ENCODE measurements around the gene FOXN1.

FOXN1 gene

DNA sequence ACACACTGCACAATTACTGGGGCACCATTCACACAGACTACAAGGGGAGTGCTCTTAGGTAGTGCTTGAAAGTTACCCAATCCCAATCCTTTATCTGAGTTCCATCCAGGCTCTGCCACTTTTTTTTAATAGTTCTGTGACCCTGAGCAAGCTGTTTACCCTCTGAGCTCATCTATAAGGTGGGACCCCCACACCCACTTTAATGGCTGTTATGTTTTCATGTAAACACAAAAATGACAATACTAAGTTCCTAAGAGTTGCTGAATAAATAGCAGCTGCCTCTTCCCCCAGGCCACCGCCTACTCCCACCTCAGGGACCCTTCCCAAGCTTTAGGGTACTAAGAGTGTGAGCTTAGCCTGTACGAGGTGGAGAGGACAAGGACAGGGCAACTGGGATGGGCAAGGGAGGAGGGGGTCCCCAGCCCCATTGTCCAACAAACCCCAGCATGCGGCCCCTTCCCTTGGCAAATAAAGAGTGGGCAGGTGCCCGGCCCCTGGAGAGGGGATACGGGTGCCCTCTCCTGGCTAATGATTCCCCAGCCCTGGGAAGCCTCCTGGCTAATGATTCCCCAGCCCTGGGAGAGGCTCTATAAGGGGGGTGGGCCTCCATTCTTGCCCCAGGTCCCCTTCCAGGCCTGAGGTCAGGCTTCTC is 18.1 kb upstream of the FOXN1 start:
- no peak for DNase-seq (ENCODE audit: low spot score in 2 of 2)
- Histone ChIP-seq H3K36me3 (replicated peaks) (no peaks in the 10 kb centered on the region), H3K4me1 (no peaks in the 10 kb centered on the region), H3K27me3 (ENCODE audit: low read depth) (peaks cover 3% of the 10 kb centered on the region; the same call in 1 of the 2 replicates), H3K4me3 (no peak overlapping the region), H3K9me3 (no peaks in the 10 kb centered on the region)
- in situ Hi-C loops (cut with MboI; ENCODE audit: low sequenced_read_pairs) = no loop called here

DNA sequence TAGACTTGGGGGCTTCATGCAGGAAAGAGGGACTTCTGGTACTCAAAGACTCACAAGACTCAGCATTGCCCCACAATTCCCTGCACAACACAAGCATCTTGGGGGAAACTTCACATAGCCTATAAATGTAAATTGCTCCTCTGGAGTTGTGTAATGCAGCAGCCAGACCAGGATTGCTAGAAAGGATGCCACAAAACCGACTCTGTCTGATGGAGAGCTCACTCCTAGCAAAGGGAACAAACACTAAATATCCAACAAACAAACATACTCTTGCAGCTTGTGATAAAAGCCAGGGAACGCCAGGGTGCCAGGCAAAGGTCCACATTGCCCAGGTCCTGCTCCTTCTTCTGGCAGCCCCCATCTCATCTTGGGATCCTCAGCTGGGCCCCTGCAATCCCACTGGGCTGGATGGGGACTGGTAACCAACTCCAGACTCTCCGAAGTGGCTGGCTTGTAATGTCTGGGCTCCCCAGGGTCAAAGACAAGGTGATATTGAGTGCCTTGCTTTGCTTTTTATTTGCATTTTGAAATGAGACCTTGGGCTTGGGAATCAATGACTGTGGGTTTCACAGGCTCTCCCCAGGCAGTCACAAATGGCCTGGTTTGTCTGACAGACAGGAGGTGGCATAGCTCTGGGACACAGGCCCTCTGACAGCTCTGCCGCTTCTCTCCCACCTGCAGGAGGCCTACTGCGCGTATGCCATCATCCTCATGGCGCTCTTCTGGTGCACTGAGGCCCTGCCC is 17.4 kb upstream of the FOXN1 start:
- Histone ChIP-seq H3K4me3 (no peak overlapping the region), H3K27me3 (ENCODE audit: low read depth) (peaks cover 3% of the 10 kb centered on the region; the same call in 1 of the 2 replicates), H3K4me1 (no peaks in the 10 kb centered on the region), H3K36me3 (replicated peaks) (no peaks in the 10 kb centered on the region), H3K9me3 (no peaks in the 10 kb centered on the region)
- in situ Hi-C loops (cut with MboI; ENCODE audit: low sequenced_read_pairs) = no loop called here
- no peak for DNase-seq (ENCODE audit: low spot score in 2 of 2)

- no peak for DNase-seq (ENCODE audit: low spot score in 2 of 2)
- Histone ChIP-seq H3K4me1 (no peaks in the 10 kb centered on the region), H3K36me3 (replicated peaks) (no peaks in the 10 kb centered on the region), H3K4me3 (no peak overlapping the region), H3K9me3 (no peaks in the 10 kb centered on the region), H3K27me3 (ENCODE audit: low read depth) (peaks cover 10% of the 10 kb centered on the region; the same call in 1 of the 2 replicates)
- in situ Hi-C loops (cut with MboI; ENCODE audit: low sequenced_read_pairs) = no loop called here
Measured at GRCh38 chr17:28491286-28491685, 14.9 kb upstream of the FOXN1 start.

GRCh38 chr17:28491860-28492259 is 14.3 kb upstream of the FOXN1 start:
- Histone ChIP-seq H3K27me3 (ENCODE audit: low read depth) (peaks cover 10% of the 10 kb centered on the region; the same call in 1 of the 2 replicates), H3K9me3 (no peaks in the 10 kb centered on the region), H3K4me1 (no peaks in the 10 kb centered on the region), H3K4me3 (no peak overlapping the region), H3K36me3 (replicated peaks) (no peaks in the 10 kb centered on the region)
- in situ Hi-C loops (cut with MboI; ENCODE audit: low sequenced_read_pairs) = no loop called here
- no peak for DNase-seq (ENCODE audit: low spot score in 2 of 2)

DNA sequence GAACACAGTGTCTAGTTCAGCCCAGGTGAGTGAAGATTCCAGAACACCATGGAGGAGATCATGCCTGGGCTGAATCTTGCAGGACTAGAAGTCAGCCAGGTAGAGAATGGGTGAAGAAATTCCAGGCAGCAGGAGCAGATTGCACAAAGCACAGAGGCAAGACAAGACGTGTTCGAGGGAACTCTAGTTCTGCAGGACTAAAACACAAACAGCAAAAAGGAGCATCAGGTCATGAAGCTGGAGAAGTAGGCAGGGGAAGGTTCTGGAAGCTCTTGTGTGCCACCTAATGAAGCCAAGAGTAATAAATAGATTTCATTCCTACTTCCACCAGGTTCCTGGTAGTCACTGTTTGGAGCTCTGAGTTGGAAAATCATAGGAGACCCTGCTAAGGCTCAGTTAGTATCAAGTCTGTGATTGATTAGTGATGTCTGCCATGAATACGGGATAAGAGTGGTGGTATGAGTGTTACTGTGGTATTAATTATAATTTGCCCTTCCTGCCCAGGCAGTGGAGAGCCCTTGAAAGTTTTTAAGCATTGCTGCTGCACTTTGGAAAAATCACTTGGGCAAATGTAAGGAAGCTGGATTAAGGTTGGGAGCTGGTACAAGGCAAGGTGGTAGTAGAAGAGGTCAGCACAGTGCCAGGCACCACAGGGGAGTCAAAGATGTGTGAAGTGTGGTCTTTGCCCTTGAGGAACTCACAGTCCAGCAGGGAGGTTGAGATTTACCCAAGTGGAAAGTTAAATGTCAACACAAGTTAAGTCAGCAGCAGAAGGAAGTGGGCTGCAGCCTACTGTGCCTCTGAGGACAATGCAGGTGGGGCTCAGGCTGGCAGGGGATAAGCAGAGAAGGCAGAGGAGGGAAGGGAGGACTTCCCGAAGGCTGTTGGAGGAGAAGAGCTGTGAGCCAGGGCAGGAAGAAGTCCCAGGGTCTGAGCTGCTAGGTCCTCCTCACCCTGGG is 13.5 kb upstream of the FOXN1 start:
- Histone ChIP-seq H3K4me1 (no peaks in the 10 kb centered on the region), H3K27me3 (ENCODE audit: low read depth) (peaks cover 10% of the 10 kb centered on the region; the same call in 1 of the 2 replicates), H3K9me3 (no peaks in the 10 kb centered on the region)

DNA sequence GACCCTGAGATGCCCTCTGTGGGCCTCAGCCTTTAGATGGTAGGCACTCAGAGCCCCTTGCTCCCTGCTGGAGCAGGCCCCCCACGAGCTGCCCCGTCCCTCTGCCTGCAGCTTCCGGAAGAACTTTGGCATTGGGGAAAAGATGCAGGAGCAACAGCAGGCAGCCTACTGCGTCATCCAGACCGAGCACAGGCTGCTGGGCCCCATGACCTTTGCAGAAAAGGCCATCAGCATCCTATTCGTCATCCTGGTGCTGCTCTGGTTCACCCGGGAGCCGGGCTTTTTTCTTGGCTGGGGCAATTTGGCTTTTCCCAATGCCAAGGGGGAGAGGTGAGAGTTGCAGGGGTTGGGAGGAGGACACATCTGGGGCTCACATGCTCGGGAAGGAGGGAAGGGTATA is 12.7 kb upstream of the FOXN1 start:
- H3K4me3 ChIP-seq = no peak overlapping the region
- no peaks in the 10 kb centered on the region for H3K4me1 ChIP-seq
- H3K27me3 ChIP-seq (ENCODE audit: low read depth) = peaks cover 10% of the 10 kb centered on the region; the same call in 1 of the 2 replicates
- H3K36me3 ChIP-seq (replicated peaks) = no peaks in the 10 kb centered on the region
- no peaks in the 10 kb centered on the region for H3K9me3 ChIP-seq
- in situ Hi-C loops (cut with MboI; ENCODE audit: low sequenced_read_pairs) = no loop called here
- DNase-seq (ENCODE audit: low spot score in 2 of 2) = no peak

More for the DNA sequence above, 13.5 kb upstream of the FOXN1 start:
- Histone ChIP-seq H3K36me3 (replicated peaks) (no peaks in the 10 kb centered on the region), H3K4me3 (no peak overlapping the region)
- in situ Hi-C loops (cut with MboI; ENCODE audit: low sequenced_read_pairs) = no loop called here
- no peak for DNase-seq (ENCODE audit: low spot score in 2 of 2)

- H3K36me3 ChIP-seq (replicated peaks) = no peaks in the 10 kb centered on the region
- peak; percentile 48 to 89 for DNase-seq (ENCODE audit: low spot score in 2 of 2)
- H3K4me1 ChIP-seq = no peaks in the 10 kb centered on the region
- no peak overlapping the region for H3K4me3 ChIP-seq
- in situ Hi-C loops (cut with MboI; ENCODE audit: low sequenced_read_pairs) = loop anchor here (5.0 kb wide), 2 partner anchors 43 to 118 kb away; partner anchors contain the start of gene RSKR
- H3K9me3 ChIP-seq = no peaks in the 10 kb centered on the region
- H3K27me3 ChIP-seq (ENCODE audit: low read depth) = peaks cover 10% of the 10 kb centered on the region; the same call in 1 of the 2 replicates
Measured at GRCh38 chr17:28494445-28495188, 11.5 kb upstream of the FOXN1 start.

DNA sequence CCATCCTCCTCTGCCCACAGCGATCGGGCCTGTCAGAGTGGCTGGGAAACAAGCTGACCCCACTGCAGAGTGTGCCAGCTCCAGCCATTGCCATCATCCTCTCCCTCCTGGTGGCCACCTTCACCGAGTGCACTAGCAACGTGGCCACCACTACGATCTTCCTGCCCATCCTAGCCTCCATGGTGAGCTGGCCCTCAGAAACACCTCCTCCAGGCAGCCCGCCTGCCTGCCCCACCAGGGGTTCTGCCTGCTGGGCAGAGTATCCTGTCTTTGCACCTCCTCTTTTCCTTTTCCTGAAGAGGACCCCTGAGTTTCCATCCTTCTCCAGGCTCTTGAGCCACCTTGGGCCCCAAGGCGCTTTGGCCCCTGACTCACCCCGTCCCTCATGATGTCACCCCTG is 10.5 kb upstream of the FOXN1 start:
- DNase-seq (ENCODE audit: low spot score in 2 of 2) = no peak
- Histone ChIP-seq H3K36me3 (replicated peaks) (no peaks in the 10 kb centered on the region), H3K4me3 (no peak overlapping the region), H3K27me3 (ENCODE audit: low read depth) (peaks cover 10% of the 10 kb centered on the region; the same call in 1 of the 2 replicates), H3K4me1 (no peaks in the 10 kb centered on the region), H3K9me3 (no peaks in the 10 kb centered on the region)
- in situ Hi-C loops (cut with MboI; ENCODE audit: low sequenced_read_pairs) = loop anchor here (5.0 kb wide), 2 partner anchors 42 to 117 kb away; partner anchors contain the start of gene RSKR

DNA sequence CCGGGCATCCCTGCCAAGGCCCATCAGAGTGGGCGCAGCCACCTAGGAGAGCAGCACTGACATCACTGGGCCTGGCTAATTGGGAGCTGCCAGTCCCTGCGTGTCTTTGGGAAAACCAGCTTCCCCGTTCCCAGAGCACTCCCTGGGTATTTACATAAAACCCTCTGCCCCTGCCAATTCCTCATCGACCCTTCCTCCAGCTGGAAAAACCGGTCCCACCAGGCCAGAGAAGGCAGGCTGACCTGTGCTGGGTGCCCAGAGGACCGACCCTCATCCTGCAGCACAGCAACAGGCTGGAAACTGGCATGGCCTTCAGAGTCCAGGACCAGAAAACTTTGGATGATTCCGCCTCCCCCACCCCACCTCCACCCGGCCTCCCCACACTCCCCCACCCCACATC is 8.2 kb upstream of the FOXN1 start:
- no peak overlapping the region for H3K4me3 ChIP-seq
- no peaks in the 10 kb centered on the region for H3K9me3 ChIP-seq
- in situ Hi-C loops (cut with MboI; ENCODE audit: low sequenced_read_pairs) = loop anchor here (5.0 kb wide), 2 partner anchors 39 to 114 kb away; partner anchors contain the start of gene RSKR
- H3K4me1 ChIP-seq = no peaks in the 10 kb centered on the region
- H3K27me3 ChIP-seq (ENCODE audit: low read depth) = peaks cover 10% of the 10 kb centered on the region; the same call in 1 of the 2 replicates
- no peak for DNase-seq (ENCODE audit: low spot score in 2 of 2)
- H3K36me3 ChIP-seq (replicated peaks) = no peaks in the 10 kb centered on the region

- H3K27me3 ChIP-seq (ENCODE audit: low read depth) = peaks cover 11% of the 10 kb centered on the region; the same call in 1 of the 2 replicates
- in situ Hi-C loops (cut with MboI; ENCODE audit: low sequenced_read_pairs) = loop anchor here (5.0 kb wide), 2 partner anchors 38 to 113 kb away; partner anchors contain the start of gene RSKR
- no peak for DNase-seq (ENCODE audit: low spot score in 2 of 2)
- no peaks in the 10 kb centered on the region for H3K4me1 ChIP-seq
- H3K9me3 ChIP-seq = no peaks in the 10 kb centered on the region
- no peaks in the 10 kb centered on the region for H3K36me3 ChIP-seq (replicated peaks)
- H3K4me3 ChIP-seq = no peak overlapping the region
Measured at GRCh38 chr17:28498652-28499363, 7.3 kb upstream of the FOXN1 start.

GRCh38 chr17:28499364-28499664 is 6.8 kb upstream of the FOXN1 start:
- no peaks in the 10 kb centered on the region for H3K4me1 ChIP-seq
- H3K27me3 ChIP-seq (ENCODE audit: low read depth) = peaks cover 12% of the 10 kb centered on the region
- no peaks in the 10 kb centered on the region for H3K36me3 ChIP-seq (replicated peaks)
- H3K9me3 ChIP-seq = no peaks in the 10 kb centered on the region
- in situ Hi-C loops (cut with MboI; ENCODE audit: low sequenced_read_pairs) = loop anchor here (5.0 kb wide), 2 partner anchors 38 to 113 kb away; partner anchors contain the start of gene RSKR
- DNase-seq (ENCODE audit: low spot score in 2 of 2) = no peak
- H3K4me3 ChIP-seq = no peak overlapping the region

DNA sequence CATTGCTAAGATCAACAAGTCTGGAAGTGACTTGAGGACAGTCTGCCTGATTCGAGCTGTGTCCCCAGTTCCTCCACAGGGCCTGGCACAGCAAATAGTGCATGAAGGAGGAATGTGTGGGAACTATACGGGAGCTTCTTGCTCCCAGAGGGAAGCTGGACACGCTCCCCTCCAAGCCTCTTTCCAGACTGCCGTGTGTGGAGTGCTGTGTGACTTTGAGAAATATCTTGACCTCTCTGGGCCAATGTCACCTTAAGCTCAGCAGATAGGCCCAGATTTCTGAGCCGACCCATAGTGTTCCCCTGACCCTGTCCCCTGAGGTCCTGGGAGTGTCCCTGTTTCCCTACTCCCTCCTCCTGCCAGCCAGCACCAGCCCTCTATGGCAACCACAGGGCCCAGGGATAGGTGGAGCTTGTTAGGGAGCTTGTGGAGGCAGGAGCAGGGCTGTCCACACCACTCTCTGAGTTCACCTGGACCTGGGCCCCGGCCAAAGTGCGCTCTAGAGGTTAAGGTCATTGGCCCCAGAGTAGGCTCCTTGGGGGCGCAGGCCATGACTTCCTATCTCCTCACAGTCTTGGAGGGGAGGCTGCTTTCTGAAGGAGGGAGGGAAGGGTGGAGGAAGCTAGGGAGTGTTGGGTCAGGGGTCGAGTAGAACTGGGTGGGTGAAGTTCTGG is 6.3 kb upstream of the FOXN1 start:
- DNase-seq (ENCODE audit: low spot score in 2 of 2) = no peak
- in situ Hi-C loops (cut with MboI; ENCODE audit: low sequenced_read_pairs) = loop anchor here (5.0 kb wide), 2 partner anchors 37 to 112 kb away; partner anchors contain the start of gene RSKR
- no peaks in the 10 kb centered on the region for H3K9me3 ChIP-seq
- H3K36me3 ChIP-seq (replicated peaks) = no peaks in the 10 kb centered on the region
- no peaks in the 10 kb centered on the region for H3K4me1 ChIP-seq
- H3K4me3 ChIP-seq = no peak overlapping the region
- H3K27me3 ChIP-seq (ENCODE audit: low read depth) = peaks cover 14% of the 10 kb centered on the region

Data from HAP-1 (cell line).